ENCODE measurements around the gene TRIM66. TPM values are rescaled to one million over a fixed set of nuclear protein-coding genes. Genes with fewer than 3 reads are reported as not detected.

TRIM66 gene
- total and polyA plus RNA-seq, 9 of the 15 experiments (the other 6 are each of a cell fraction or from before 2014, with no cell fraction given): 1.1 to 7.3 (median 4.9) TPM

DNA sequence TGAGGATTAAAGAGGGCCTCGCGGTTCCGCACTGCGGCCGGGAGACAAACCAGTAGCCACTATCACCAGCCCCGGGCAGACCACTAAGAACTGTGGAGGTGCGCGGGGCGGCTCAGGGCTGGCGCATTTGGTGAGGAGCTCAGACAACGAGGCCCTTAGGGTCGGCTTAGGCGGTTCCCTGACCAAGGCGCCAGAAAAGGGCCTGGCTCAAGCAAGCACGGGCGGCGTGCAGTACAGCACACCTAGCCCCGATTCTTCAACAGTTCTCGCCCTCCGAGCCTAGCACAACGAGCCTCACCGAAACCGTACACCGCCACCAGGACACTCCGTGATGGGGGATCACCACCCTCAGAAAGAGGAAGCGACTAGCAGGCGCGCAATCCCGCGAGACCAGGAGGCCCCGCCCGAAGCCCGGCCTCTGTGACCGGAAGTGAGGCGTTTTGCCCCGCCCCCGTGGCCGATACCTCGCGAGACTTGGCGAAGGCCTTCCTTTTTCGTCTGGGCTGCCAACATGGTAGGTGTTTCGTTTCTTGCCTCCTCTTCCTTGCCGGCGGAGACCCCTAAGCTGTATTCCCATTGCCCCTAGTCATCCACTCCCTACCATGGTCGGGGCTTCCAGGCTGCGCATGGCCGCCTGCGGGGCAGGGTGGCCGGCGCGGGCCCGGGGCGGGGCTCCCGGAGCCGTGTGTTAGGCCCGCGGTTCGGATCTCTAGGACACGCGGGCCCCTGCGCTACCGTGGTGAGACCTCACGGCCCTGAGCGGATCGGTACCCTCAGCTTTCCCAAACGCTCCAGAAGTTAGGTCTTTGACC lies at the start of gene TRIM66, which contains the start of gene RPL27A (continued):
- TF ChIP-seq, protein P1, sequence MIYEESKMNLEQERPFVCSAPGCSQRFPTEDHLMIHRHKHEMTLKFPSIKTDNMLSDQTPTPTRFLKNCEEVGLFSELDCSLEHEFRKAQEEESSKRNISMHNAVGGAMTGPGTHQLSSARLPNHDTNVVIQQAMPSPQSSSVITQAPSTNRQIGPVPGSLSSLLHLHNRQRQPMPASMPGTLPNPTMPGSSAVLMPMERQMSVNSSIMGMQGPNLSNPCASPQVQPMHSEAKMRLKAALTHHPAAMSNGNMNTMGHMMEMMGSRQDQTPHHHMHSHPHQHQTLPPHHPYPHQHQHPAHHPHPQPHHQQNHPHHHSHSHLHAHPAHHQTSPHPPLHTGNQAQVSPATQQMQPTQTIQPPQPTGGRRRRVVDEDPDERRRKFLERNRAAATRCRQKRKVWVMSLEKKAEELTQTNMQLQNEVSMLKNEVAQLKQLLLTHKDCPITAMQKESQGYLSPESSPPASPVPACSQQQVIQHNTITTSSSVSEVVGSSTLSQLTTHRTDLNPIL (CRISPR knock-in tag; IDR thresholded peaks at IDR 0.05): no peak
- TF ChIP-seq GTF2E2 (tag; IDR thresholded peaks at IDR 0.05) (peak; percentile 98), RFX1 (IDR thresholded peaks at IDR 0.05) (no peak), ZNF354B (CRISPR knock-in tag; IDR thresholded peaks at IDR 0.05) (no peak), SMARCB1 (IDR thresholded peaks at IDR 0.05; ENCODE audit: insufficient read length, low read depth) (no peak), RFX5 (IDR thresholded peaks at IDR 0.05; ENCODE audit: low read depth, low read length) (no peak), KDM5B (IDR thresholded peaks at IDR 0.05; ENCODE audit: insufficient replicate concordance, low read depth, low read length) (peak; percentile 99), ZNF445 (CRISPR knock-in tag; IDR thresholded peaks at IDR 0.05; ENCODE audit: low read depth) (no peak), MEIS2 (IDR thresholded peaks at IDR 0.05; ENCODE audit: partially characterized antibody) (no peak), POU5F1 (IDR thresholded peaks at IDR 0.05; ENCODE audit: borderline replicate concordance, low read depth, low read length, partially characterized antibody) (no peak), ZC3H4 (CRISPR knock-in tag; IDR thresholded peaks at IDR 0.05; ENCODE audit: borderline replicate concordance) (0 out of 2 replicates have a peak, but pooled peaks have one; percentile 28), ARHGAP35 (IDR thresholded peaks at IDR 0.05; ENCODE audit: partially characterized antibody) (peak; percentile 93), PBX2 (CRISPR knock-in tag; IDR thresholded peaks at IDR 0.05; ENCODE audit: low read depth) (no peak), PBX2 (tag; conservative IDR thresholded peaks at IDR 0.05; ENCODE audit: low read depth) (no peak), KAT2B (IDR thresholded peaks at IDR 0.05; ENCODE audit: low read depth, low read length) (no peak), STAT5B (CRISPR knock-in tag; IDR thresholded peaks at IDR 0.05) (no peak), FUS (optimal IDR thresholded peaks at IDR 0.05; ENCODE audit: low read depth, low read length) (no peak), MTF1 (CRISPR knock-in tag; IDR thresholded peaks at IDR 0.05; ENCODE audit: borderline replicate concordance) (no peak)
- TF ChIP-seq, protein P2, sequence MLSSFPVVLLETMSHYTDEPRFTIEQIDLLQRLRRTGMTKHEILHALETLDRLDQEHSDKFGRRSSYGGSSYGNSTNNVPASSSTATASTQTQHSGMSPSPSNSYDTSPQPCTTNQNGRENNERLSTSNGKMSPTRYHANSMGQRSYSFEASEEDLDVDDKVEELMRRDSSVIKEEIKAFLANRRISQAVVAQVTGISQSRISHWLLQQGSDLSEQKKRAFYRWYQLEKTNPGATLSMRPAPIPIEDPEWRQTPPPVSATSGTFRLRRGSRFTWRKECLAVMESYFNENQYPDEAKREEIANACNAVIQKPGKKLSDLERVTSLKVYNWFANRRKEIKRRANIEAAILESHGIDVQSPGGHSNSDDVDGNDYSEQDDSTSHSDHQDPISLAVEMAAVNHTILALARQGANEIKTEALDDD (IDR thresholded peaks at IDR 0.05): no peak
- TF ChIP-seq, protein P3, sequence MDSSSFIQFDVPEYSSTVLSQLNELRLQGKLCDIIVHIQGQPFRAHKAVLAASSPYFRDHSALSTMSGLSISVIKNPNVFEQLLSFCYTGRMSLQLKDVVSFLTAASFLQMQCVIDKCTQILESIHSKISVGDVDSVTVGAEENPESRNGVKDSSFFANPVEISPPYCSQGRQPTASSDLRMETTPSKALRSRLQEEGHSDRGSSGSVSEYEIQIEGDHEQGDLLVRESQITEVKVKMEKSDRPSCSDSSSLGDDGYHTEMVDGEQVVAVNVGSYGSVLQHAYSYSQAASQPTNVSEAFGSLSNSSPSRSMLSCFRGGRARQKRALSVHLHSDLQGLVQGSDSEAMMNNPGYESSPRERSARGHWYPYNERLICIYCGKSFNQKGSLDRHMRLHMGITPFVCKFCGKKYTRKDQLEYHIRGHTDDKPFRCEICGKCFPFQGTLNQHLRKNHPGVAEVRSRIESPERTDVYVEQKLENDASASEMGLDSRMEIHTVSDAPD (CRISPR knock-in tag; IDR thresholded peaks at IDR 0.05): no peak
- TF ChIP-seq, protein P4, sequence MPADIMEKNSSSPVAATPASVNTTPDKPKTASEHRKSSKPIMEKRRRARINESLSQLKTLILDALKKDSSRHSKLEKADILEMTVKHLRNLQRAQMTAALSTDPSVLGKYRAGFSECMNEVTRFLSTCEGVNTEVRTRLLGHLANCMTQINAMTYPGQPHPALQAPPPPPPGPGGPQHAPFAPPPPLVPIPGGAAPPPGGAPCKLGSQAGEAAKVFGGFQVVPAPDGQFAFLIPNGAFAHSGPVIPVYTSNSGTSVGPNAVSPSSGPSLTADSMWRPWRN (IDR thresholded peaks at IDR 0.05; ENCODE audit: low read depth): no peak

Data from K562 (cell line).